ENCODE data around the gene ATP6V1F. TPM values are rescaled to one million over a fixed set of nuclear protein-coding genes. Genes with fewer than 3 reads are reported as not detected.

Gene ATP6V1F
- polyA plus RNA-seq, 1 experiment: 150 TPM

DNA sequence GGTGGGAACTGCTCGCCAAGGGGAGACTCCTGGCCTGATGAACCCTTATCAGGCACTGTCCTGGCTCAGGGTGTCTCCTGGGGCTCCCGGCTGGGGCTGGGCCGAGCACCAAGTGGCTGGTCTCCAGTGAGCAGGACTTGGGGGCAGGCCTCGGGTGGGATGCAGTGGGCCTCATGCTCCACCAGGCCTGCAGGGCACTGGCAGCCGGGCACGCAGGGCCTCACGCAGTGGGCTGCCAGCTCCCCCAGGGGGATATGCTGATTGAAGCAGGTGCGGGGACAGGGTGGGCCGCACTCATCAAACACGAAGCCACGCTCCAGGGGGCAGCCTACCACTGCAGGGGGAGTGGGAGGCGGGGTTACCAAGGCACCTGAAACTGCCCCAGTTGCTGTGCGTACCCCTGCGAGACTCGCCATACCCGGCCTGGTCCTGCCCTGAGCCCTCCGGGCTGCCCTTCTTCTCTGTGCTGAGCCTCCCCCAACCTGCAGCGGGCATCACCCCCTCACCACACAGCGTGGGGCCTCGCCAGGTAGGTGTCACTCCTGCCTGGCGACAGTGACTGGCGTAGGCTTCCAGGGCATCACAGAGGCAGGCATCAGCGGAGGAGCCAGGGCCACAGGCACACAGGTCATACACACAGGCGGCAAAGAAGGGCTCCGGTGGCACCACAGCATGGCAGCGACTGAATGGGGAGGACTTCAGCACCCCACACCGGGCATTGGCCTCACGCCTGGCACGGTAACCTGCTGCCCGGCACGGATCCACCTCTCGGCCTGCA, 14.5 kb downstream of the ATP6V1F start:
- H3K27me3 ChIP-seq (ENCODE audit: control insufficient read depth, insufficient read depth, low read length): peaks cover 18% of the 10 kb centered on the region
- ChIA-PET CTCF (interaction anchor here (4.1 kb wide), 1 partner anchor 14 kb away, joined by 21 read pairs; the partner anchor contains the start of gene ATP6V1F), POLR2A (no interaction called here)
- H3K27ac ChIP-seq (ENCODE audit: low read depth, low read length): no peak overlapping the region
- no peak overlapping the region for H3K4me3 ChIP-seq (ENCODE audit: low read depth, low read length)
- TF ChIP-seq, protein P1, sequence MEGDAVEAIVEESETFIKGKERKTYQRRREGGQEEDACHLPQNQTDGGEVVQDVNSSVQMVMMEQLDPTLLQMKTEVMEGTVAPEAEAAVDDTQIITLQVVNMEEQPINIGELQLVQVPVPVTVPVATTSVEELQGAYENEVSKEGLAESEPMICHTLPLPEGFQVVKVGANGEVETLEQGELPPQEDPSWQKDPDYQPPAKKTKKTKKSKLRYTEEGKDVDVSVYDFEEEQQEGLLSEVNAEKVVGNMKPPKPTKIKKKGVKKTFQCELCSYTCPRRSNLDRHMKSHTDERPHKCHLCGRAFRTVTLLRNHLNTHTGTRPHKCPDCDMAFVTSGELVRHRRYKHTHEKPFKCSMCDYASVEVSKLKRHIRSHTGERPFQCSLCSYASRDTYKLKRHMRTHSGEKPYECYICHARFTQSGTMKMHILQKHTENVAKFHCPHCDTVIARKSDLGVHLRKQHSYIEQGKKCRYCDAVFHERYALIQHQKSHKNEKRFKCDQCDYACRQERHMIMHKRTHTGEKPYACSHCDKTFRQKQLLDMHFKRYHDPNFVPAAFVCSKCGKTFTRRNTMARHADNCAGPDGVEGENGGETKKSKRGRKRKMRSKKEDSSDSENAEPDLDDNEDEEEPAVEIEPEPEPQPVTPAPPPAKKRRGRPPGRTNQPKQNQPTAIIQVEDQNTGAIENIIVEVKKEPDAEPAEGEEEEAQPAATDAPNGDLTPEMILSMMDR (IDR thresholded peaks at IDR 0.05; ENCODE audit: low read depth, low read length): no peak
- no peak for DNase-seq (ENCODE audit: low read depth, low spot score)
- H3K9me3 ChIP-seq (ENCODE audit: control insufficient read depth, insufficient read depth, low read length): no peaks in the 10 kb centered on the region

DNA sequence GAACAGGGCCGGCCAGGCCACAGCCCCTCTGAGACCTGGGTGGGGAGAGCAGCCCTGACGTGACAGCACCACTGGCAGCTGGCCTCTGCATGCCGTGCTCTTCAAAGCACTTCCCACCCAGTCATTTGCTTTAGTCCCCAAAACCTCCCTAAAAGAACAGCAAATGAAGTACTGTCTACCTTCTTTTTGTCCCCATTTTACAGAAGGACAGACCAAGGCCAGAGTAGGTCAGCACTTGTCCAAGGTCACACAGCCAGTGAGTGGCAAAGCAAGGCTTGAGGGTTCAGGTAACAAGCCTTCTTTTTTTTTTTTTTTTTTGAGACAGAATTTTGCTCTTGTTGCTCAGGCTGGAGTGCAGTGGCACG, 15.1 kb downstream of the ATP6V1F start:
- Histone ChIP-seq H3K27me3 (ENCODE audit: control insufficient read depth, insufficient read depth, low read length) (peaks cover 15% of the 10 kb centered on the region), H3K9me3 (ENCODE audit: control insufficient read depth, insufficient read depth, low read length) (no peaks in the 10 kb centered on the region), H3K27ac (ENCODE audit: low read depth, low read length) (no peak overlapping the region), H3K4me3 (ENCODE audit: low read depth, low read length) (no peak overlapping the region)
- ChIA-PET CTCF (interaction anchor here (4.1 kb wide), 1 partner anchor 15 kb away, joined by 21 read pairs; the partner anchor contains the start of gene ATP6V1F), POLR2A (no interaction called here)
- no peak for DNase-seq (ENCODE audit: low read depth, low spot score)
- TF ChIP-seq, protein P1 (IDR thresholded peaks at IDR 0.05; ENCODE audit: low read depth, low read length): no peak

DNA sequence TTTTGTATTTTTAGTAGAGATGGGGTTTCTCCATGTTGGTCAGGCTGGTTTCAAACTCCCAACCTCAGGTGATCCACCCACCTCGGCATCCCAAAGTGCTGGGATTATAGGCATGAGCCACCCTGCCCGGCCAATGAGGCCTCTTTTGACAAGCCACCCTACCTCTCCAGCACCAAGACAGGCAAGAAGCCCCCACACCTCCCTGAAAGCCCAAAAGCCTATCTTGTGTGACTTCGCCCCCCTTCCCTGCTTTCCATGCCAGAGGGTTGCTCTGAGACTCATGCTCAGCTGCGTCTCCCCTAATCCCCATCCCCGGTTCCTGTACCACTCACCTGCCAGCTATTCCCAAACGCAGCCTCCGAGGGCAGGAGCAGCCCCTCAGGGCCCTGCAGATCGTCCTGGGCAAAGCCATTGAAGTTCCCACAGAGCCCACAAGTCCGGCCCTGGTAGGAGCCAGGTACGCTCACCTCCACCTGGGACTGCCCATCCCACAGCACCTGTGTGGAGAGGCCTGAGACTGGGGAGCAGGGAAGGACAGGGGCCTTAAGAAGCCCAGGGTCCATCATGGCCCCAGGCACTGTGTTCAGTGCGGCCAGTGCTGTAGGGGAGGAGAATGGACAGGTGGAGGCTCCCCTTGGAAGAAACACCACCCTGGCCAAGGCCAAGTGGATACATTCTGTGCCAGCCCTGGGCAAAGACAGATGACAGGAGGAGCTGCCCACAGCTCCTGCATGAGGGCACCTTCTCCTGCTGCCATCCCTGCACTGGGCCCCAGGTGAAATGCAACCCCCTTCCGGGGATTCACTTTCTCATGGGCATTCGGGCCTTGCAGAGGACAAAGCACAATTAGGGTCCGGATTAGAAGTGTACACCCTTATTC, 15.8 kb downstream of the ATP6V1F start:
- TF ChIP-seq, protein P1 (IDR thresholded peaks at IDR 0.05; ENCODE audit: low read depth, low read length): no peak
- ChIA-PET CTCF (interaction anchor here (1.0 to 4.1 kb wide), 2 partner anchors 15 to 403 kb away, joined by 4 to 21 read pairs; partner anchors contain the start of gene ATP6V1F), POLR2A (no interaction called here)
- Histone ChIP-seq H3K9me3 (ENCODE audit: control insufficient read depth, insufficient read depth, low read length) (no peaks in the 10 kb centered on the region), H3K4me3 (ENCODE audit: low read depth, low read length) (no peak overlapping the region), H3K27ac (ENCODE audit: low read depth, low read length) (no peak overlapping the region), H3K27me3 (ENCODE audit: control insufficient read depth, insufficient read depth, low read length) (peaks cover 15% of the 10 kb centered on the region)
- no peak for DNase-seq (ENCODE audit: low read depth, low spot score)

DNA sequence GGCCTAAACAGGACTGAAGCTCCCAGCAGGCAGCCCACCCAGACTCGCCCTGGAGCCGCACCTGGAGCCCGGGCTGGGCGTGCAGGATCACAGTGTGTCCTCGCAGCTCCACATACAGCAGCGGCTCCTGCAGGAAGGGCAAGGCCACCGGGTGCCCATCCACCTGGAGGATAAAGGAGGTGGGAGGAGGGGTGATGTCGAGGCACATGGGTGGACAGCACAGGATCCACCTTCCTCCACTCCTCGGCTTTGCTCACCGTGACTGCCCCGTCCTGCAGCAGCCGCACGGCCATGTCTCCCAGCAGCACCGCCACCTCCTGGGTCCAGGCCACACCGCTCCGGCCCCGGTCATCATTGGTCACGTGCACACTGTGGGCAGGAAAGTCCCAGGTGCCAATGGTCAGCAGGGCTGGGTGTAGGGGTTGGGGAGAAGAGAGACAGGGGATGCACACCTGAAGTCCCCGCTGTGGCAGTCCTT, 16.8 kb downstream of the ATP6V1F start:
- CTCF ChIA-PET: interaction anchor here (1.0 to 4.1 kb wide), 2 partner anchors 16 to 405 kb away, joined by 4 to 21 read pairs; partner anchors contain the start of gene ATP6V1F
- Histone ChIP-seq H3K9me3 (ENCODE audit: control insufficient read depth, insufficient read depth, low read length) (no peaks in the 10 kb centered on the region), H3K4me3 (ENCODE audit: low read depth, low read length) (no peak overlapping the region), H3K27me3 (ENCODE audit: control insufficient read depth, insufficient read depth, low read length) (peaks cover 15% of the 10 kb centered on the region), H3K27ac (ENCODE audit: low read depth, low read length) (no peak overlapping the region)
- TF ChIP-seq, protein P1 (IDR thresholded peaks at IDR 0.05; ENCODE audit: low read depth, low read length): no peak
- POLR2A ChIA-PET: no interaction called here
- no peak for DNase-seq (ENCODE audit: low read depth, low spot score)

Measured in AG04450 (cell line).